Measurements from ENCODE around the gene MEF2D.

The MEF2D gene

GRCh38 chr1:156534424-156535060 is 34.0 kb upstream of the MEF2D start:
- H3K4me3 ChIP-seq (replicated peaks in 1 of 2; ENCODE audit: low read depth in 2 of 2, low read length in 2 of 2): no peak overlapping the region
- DNase-seq (ENCODE audit: low read depth in 2 of 2): no peak
- TF ChIP-seq, protein P1, sequence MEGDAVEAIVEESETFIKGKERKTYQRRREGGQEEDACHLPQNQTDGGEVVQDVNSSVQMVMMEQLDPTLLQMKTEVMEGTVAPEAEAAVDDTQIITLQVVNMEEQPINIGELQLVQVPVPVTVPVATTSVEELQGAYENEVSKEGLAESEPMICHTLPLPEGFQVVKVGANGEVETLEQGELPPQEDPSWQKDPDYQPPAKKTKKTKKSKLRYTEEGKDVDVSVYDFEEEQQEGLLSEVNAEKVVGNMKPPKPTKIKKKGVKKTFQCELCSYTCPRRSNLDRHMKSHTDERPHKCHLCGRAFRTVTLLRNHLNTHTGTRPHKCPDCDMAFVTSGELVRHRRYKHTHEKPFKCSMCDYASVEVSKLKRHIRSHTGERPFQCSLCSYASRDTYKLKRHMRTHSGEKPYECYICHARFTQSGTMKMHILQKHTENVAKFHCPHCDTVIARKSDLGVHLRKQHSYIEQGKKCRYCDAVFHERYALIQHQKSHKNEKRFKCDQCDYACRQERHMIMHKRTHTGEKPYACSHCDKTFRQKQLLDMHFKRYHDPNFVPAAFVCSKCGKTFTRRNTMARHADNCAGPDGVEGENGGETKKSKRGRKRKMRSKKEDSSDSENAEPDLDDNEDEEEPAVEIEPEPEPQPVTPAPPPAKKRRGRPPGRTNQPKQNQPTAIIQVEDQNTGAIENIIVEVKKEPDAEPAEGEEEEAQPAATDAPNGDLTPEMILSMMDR (IDR thresholded peaks at IDR 0.05; ENCODE audit: low read depth, low read length): no peak

DNA sequence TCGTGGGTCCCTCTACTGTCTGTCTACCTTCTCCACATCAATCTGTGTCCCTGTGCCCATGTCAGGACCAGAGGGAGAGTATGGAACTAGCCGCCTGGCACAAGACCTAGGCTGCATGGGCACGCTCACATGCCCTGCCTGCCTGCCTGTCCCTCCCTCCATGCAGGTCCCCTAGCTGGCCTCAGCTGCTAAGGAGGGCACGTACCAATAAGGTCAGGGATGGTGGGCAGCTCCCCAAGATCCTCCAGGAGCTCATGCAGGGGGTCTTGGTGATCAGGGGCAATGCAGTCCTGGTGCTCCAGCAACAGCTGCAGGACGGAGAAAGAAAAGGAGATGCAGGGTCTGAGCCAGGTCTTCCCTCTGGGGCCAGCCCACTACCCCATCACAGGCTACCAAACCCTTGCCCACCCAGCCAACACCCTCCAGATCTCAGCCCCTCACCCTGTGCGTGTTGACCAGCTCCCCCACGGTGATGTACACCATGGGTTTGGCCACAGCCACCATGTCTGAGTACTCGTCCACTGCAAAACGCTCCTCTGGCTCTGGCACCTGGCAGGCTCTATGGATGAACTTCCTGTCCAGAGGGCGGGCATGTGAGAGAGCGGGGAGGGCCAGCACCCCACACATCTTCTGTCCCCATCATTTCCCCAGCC is 33.1 kb upstream of the MEF2D start:
- TF ChIP-seq, protein P1 (IDR thresholded peaks at IDR 0.05; ENCODE audit: low read depth, low read length): no peak
- H3K4me3 ChIP-seq (replicated peaks in 1 of 2; ENCODE audit: low read depth in 2 of 2, low read length in 2 of 2): no peak overlapping the region
- no peak for DNase-seq (ENCODE audit: low read depth in 2 of 2)

- no peak for DNase-seq (ENCODE audit: low read depth in 2 of 2)
- TF ChIP-seq, protein P1 (IDR thresholded peaks at IDR 0.05; ENCODE audit: low read depth, low read length): no peak
- H3K4me3 ChIP-seq (replicated peaks in 1 of 2; ENCODE audit: low read depth in 2 of 2, low read length in 2 of 2): no peak overlapping the region
Measured at GRCh38 chr1:156532374-156532773, 31.8 kb upstream of the MEF2D start.

- no peak for DNase-seq (ENCODE audit: low read depth in 2 of 2)
- no peak overlapping the region for H3K4me3 ChIP-seq (replicated peaks in 1 of 2; ENCODE audit: low read depth in 2 of 2, low read length in 2 of 2)
- TF ChIP-seq, protein P1 (IDR thresholded peaks at IDR 0.05; ENCODE audit: low read depth, low read length): no peak
Measured at GRCh38 chr1:156530006-156530405, 29.4 kb upstream of the MEF2D start.

GRCh38 chr1:156528875-156529425 is 28.4 kb upstream of the MEF2D start:
- DNase-seq (ENCODE audit: low read depth in 2 of 2): no peak
- no peak overlapping the region for H3K4me3 ChIP-seq (replicated peaks in 1 of 2; ENCODE audit: low read depth in 2 of 2, low read length in 2 of 2)
- TF ChIP-seq, protein P1 (IDR thresholded peaks at IDR 0.05; ENCODE audit: low read depth, low read length): no peak

GRCh38 chr1:156528231-156528630 is 27.7 kb upstream of the MEF2D start:
- no peak for DNase-seq (ENCODE audit: low read depth in 2 of 2)
- TF ChIP-seq, protein P1 (IDR thresholded peaks at IDR 0.05; ENCODE audit: low read depth, low read length): no peak
- H3K4me3 ChIP-seq (replicated peaks in 1 of 2; ENCODE audit: low read depth in 2 of 2, low read length in 2 of 2): no peak overlapping the region
